HG03439 (cell line): ENCODE measurements around the gene ZFR.
"Not testable (repeated sequence)": the region's sequence is repeated elsewhere in the genome, so short reads cannot be mapped to it uniquely, and the experiment has no call there.

Experiments
- ATAC-seq: cut with Tn5 transposase; IDR thresholded peaks from one replicate; pipeline ENCODE4 v1.9.1; 2021; ENCODE audit warnings: mild to moderate bottlenecking, moderate library complexity; ENCODE audit not compliant: unreplicated experiment

Gene ZFR

DNA sequence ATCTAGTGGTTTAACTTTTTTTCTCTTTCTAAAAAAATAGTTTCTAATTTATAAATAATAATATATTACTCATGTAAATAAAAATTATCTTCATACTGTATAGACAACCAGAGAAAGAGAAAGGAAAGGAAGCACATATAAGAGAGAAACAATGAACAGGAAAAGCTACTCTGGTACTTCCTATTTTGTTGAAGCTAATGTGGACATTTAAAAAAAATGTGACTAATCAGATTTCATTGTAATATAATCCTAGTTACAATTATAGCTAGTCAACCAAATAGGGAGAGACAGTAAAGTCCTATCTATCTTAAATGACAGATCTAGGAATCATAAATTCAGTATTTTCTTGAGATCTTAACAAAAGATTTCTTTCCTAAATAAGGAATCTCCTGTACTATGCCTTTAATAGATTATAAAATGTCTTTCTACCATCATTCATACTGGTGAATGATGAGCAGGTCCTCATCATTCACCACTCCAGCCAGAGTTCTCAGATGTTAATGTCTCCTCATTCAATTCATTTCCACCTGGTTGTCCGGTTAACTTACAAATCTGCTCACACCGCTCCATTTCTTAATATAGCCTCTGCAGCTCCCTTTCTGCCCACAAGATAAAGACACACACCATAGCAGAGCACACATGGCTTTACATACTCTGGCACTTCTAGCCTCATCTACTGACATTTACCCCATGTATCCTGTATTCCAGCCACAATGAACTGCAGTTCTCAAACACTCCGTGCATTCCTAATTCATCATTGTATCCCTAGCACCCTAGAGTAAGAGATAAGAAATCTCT is 30.9 kb downstream of the ZFR start:
- no peak for ATAC-seq

DNA sequence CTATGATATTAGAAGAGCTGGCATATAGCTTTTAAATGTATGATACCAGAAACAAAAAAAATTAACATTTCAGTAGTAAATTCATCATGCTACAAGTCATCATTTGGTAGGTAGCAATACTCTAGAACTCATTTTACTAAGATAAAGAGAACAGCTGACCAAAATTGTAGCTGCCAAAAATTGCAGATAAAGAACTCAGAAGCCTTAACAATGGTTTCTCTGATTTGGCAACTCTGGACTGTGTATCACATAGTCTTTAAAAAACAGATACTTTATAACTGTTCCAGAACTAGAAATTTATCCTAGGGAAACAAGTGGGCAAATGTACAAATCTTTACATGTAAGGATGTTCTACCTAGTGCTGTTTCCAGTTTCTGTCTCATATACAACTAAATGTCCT is 33.9 kb downstream of the ZFR start:
- no peak for ATAC-seq

DNA sequence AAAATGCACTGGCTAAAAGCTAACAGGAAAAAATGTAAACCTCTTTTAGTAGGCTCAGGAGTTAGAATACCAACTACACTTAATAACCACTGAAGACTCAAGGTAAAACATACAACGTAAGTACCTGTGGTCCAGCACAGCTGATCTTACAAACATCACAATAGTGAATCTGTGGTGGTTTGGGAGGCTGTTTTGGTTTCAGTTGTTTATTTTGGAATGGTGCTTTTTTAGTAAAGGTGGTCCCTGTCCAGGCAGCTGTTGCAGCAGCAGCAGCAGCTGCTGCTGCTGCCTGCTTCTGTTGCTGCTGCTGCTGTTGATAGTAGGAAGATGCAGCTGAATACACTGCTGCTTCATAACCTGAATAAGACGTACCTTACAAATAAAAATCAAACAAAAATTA is 37.9 kb downstream of the ZFR start:
- ATAC-seq = no peak

DNA sequence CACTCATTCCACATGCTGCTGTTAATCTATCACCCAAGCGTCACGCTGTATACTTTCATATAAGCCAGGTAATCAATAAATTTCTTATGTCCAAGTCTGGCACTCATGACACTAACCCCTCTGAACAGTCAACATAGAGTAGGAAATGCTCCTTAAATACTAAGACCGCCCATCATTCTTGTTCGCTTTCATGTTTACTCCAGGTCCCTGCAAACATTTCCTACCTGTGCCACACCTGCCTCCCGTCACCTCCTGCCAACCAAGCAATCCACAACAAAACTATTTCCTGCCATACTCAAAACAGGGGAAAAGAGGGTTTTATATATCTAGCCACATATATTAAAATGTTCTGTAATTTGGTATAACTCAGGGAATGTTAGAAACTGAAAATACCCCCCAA is 39.0 kb downstream of the ZFR start:
- ATAC-seq = no peak

DNA sequence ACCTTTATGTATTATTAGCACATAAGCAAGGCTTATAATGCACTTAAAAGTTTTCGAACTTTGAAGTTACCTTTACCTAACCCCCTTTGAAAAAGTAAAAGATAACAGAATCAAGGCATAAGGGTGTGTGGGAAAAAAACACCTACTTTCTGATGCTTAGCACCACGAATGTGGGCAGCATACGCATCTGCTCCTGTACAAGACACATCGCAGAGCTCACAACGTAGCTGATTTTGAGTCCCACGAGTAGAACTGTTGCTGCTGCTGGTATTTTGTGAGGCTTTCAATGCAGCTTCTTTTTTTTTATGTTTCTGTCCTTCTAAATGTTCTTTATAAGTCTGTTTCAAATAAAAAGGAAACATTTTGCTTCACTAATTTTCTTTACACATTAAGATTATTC is 40.8 kb downstream of the ZFR start:
- no peak for ATAC-seq

DNA sequence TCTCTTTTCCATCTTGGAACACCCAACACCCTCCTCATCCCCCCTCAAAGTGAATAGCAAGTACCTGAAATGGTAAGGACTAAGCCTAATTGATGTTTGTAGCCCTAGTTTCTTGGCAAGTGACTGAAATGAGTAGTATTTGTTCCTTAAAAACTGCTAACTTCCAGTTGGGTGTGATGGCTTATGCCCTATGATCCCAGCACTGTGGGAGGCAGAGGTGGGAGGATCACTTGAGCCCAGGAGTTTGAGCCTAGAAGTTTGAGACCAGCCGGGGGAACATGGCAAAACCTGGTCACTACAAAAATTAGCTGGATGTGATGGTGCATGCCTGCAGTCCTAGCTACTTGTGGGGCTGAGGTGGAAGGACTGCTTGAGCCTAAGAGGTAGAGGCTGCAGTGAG is 44.1 kb downstream of the ZFR start:
- no peak for ATAC-seq

DNA sequence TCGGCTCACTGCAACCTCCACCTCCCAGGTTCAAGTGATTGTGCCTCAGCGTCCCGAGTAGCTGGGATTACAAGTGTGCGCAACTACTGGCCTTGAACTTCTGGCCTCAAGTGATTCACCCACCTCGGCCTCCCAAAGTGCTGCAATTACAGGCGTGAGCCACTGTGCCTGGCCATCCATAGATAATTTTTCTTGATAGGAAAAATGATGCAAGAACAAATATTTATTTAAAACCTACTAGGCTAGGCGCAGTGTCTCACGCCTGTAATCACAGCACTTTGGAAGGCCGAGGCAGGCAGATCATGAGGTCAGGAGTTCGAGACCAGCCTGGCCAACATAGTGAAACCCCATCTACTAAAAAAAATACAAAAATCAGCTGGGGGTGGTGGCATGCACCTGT is 45.8 kb downstream of the ZFR start:
- not testable (repeated sequence) for ATAC-seq

DNA sequence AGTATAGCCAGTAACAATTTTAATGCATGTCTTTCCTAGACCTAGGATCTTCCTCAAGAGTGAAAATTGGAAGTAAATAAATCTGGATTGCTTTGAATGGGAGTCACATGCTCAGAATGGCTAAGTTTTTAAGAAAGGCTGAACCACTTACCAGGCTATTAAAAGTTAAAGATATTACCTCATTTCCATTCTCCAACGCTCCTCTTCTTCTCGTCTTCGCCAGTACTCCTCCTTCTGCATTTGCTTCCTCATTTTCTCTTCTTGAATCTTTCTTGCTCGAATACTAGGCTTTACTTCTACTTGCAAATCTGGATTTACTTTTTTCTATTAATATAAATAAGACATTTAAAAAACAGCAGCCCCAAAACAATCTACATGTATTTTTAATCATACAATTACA is 49.6 kb downstream of the ZFR start:
- ATAC-seq = no peak

DNA sequence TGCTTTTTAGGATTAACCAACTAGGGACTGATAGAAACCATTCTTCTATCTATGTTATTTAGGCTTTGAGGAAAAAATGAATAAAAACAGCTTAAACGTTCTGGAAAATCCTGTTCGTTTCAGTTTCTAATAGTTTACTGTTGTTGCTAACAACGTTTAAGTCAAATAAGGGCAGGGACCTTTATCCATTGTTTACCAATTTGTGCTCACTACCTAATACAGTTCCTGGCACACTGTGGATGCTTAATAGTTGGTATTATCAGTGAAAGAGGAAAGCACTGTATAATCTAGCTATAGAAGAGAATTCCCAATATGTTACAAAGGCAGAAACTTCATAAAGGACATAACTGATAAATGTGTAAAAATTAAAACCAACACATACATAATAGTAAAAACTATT is 52.5 kb downstream of the ZFR start:
- ATAC-seq = no peak

DNA sequence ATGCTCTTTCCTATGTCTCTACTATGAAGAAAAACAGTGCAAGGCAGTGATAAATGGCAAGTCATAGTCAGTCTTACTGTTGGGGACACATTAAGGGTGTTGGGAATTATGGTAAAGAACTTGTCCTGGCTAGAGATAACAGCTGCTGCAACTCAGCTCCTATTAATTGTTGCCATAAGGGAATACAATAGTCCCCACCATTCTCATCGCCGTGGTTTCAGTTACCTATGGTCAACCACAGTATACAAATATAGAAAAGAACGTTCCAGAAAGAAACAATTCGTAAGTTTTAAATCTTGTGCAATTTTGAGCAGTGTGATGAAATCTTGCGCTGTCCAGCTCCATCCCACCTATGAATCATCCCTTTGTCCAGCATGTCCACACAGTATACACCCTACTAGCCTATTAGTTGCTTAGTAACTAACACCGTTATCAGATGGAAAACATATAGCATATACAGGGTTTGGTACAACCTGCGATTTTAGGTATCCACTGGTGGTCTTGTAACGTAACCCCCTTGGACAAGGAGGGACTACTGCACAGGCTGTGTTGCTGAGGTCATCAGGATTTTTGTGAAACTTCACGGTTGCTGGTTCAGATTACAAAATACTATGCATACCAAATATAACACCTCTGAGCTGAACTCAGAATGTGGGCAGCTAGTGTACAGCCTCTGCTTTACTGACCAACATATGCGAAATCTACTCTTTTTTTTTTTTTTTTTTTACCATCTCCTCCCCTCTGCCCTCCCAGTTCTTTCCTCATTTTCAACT is 53.5 kb downstream of the ZFR start:
- ATAC-seq = no peak

DNA sequence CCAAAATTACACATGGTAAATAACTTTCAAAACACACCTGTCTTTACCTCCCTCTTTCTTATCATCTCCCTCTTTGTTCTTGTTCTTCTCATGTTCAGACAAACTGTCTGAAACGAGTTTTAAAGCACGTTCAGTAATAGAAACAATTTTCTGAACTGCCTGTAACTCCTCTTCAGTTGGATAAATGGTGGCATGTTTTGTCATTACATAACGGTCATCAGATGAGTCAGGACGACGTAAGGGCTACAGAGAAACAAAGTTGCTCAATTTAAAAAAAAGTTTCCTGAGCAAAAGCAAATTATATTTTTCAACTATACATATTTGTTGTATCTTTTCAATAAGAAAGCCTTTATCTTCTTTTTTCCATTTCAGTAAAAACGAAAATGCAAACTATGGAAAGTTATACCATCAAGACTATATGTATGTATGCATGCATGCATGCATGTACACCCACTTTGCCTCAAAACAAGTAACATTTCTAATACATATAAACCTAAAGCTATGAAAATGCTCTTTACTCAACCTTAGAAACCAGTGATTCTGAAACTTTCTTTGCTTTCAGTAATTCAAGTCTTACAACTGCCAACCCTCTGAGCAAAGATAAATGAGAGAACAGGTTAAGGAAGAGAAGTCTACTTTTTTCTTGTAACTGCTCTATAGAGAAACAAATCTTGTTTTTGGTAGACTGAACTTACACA is 56.0 kb downstream of the ZFR start:
- no peak for ATAC-seq

DNA sequence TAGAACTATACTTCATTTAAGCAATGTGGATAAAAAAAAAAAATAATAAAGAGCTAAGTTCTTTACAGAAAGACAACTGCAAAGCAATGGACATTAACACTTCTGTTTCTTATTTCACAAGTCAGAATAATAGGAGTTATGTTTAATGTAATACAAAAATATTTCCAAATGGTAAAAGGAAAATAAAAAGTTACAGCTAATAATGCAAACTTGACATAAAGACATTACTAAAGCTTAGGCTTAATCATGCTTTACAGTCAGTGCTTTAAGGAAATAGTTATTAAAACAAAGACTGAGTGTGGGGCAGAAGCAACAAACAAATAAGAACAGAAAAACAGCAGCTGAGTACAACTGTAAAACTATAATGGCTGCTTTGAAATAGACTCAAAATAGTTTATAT is 56.7 kb downstream of the ZFR start:
- ATAC-seq = no peak

DNA sequence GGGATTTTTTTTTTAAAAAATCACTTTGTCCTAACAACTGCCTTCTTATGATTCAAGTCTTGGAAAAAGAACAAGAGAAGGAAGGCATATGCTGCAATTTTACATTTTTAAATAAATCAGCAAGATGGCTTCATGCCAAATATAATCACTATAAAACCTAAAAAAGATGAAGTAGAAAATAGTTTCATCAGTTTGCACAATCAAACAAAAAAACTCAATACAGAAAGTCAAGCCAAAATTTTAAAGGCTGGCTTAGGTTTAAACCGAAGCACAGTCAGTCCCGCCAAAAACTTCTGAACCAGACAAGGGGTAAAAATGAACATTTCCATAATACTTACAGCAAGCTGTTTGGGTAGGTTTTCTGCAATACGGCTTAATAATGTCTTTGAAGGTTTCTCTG is 57.3 kb downstream of the ZFR start:
- ATAC-seq = no peak

DNA sequence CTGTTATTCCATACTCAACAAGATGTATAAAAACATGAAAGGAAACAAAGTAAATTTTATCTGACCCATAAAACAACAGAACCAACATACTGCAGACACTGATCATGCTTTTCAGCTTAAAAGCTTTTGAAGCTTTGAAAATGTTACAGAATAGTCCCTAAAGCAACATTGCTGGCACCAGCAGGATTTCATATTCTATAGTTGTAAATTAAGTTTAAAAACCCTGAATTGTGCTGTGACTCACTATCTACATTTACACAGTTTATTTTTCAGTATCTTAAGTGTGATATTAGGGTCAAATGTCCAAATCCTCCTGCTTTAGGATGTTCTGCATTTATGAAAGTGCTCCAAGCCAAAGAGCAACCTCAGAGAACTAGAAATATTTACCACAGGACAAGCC is 59.9 kb downstream of the ZFR start:
- no peak for ATAC-seq

DNA sequence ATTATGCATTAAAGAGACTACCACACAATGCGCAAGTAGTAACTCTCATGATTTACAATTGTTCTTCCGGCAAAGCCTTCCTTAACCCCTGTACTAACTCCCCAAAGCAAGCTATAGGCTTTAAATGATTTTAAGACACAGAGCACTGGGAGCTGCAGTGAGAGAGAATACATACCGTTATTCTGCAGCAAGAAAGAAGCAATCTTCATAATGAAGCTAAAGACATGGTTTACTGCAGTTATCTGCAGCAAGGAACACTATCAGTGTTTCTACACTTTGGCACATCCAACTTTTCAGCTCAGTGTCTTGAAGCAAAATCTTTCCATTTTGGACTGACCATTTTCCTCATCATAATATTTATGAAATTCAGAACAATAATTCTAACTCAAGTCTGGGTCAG is 61.0 kb downstream of the ZFR start:
- ATAC-seq = no peak

DNA sequence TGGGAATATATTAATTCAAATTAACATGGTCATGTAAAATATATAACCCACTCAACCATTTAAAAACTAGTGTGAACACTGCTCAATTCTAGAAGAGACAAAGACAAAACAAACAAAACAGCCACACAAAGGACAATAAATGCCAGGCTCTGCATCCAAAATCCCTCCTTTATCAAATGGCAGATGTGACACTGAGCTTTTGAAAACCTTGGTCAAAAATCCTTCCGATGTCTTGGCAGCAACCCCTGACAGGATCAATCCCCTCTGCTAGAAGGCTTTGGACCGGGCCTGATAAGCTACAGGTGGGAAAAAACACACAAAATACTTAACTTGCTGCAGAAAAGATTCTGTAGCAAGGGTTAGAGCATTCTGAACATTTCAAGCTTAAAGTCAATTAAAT is 61.5 kb downstream of the ZFR start:
- ATAC-seq = no peak

DNA sequence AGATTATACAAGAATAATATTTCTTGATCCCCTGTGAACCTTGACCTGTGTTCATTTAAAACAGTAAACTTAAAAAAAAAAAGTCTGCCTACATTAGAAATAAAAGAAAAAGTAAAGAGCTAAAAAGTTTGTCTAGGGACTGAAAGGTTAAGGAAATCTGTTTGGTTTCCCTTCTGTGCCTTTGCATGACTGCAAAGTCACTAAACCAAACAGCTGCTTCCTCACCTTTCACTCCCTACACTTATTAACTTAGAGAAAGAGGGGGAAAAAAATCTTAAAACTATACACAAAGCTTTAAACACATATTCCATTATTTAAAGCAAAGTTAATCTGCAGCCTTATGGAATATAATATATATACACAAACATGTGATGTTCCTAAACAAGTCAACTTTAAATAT is 65.1 kb downstream of the ZFR start:
- ATAC-seq = no peak

DNA sequence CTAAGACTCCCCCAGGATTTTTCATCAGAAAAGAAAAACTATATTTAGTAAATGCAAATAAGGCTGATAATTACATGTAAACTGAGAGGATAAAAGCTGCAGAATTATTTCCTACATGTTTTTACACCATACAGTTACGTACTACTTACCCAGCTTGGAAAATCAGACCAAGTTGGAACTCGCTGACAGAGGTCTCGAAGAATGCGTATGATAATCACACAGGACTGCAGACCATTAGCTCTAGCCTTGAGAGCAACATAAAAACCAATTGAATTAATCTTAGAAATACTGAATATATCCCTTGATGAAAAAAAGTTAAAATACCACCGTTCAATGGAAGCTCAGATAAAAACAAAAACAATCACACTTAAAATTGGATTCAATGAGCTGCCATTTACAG is 65.6 kb downstream of the ZFR start:
- ATAC-seq = no peak

DNA sequence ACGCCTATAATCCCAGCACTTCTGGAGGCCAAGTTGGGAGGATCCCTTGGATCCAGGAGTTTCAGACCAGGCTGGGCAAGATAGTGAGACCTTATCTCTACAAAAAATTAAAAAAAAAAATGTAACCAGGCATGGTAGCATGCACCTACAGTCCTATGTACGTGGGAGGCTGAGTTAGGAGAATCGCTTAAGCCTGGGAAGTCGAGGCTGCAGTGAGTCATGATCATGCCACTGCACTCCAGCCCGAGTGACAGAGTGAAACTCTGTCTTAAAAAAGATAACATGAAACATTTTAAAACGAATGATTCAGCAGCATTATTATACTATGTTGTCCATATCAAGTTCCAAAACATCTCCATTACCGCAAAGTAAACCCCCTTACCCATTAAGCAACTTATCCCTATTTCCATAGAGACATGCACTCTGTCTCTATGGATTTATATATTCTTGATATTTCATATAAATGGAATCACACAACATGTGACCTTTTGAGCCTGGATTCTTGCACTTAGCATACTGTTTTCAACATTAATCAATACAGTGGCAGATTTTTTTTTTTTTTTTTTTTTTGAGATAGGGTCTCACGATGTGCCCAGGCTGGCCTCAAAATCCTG is 74.9 kb downstream of the ZFR start:
- no peak for ATAC-seq

DNA sequence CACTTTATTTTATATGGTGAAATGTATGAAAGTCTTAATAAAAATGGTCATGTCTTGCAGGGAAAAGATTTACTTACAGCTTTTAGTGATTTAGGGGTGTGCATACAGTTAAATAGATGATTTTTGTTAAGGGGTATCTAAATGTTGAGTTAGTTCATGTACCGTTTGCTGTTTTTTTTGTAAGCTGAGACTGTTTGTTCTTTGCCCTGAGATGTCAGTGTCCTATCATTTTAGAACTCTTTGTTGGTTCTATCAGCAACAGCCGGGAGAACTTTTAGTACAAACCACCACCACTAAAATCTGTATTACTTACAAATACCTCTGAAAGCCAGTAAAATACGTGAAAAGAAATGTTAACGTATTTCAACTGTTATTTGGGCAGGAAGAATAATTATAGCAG is 75.5 kb downstream of the ZFR start:
- no peak for ATAC-seq

DNA sequence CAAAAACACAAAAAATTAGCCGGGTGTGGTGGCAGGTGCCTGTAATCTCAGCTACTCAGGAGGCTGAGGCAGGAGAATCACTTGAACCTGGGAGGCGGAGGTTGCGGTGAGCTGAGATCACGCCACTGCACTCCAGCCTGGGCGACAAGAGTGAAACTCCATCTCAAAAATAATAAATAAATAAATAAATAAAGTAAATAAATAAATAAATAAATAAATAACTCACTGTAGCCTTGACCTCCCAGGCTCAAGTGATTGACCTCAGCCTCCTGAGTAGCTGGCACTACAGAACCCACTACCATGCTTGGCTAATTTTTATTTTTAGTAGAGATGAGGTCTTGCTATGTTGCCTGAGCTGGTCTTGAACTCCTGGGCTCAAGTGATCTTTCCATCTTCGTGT is 77.3 kb downstream of the ZFR start:
- ATAC-seq = not testable (repeated sequence)

DNA sequence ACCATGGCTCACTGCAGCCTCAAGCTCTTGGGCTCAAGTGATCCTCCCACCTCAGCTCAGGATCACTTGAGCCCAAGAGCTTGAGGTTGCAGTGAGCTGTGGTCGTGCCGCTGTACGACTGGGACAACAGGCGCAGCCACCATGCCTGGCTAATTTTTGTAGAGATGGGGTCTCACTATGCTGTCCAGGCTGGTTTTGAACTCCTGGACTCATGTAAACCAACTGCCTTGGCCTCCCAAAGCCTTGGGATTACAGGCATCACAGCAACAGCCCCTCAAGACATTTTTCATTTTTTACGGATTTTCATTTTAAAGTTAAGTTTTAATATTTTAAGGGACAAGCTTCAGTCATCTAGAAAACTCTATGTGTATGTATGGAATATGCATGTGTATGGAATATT is 78.9 kb downstream of the ZFR start:
- no peak for ATAC-seq
